HG02973 (cell line): ENCODE data around the gene PNMA3.
"Not testable (repeated sequence)": the region's sequence is repeated elsewhere in the genome, so short reads cannot be mapped to it uniquely, and the experiment has no call there.

Source experiments
- ATAC-seq: cut with Tn5 transposase; IDR thresholded peaks from one replicate; pipeline ENCODE4 v1.9.1; 2021; ENCODE audit warnings: moderate library complexity; ENCODE audit not compliant: unreplicated experiment

The PNMA3 gene

GRCh38 chrX:153073331-153073730 is 17.1 kb downstream of the PNMA3 start:
- not testable (repeated sequence) for ATAC-seq

- ATAC-seq = no peak
Measured at GRCh38 chrX:153074262-153074899, 18.1 kb downstream of the PNMA3 start.

- ATAC-seq = no peak
Measured at GRCh38 chrX:153074935-153075334, 18.7 kb downstream of the PNMA3 start.

GRCh38 chrX:153075366-153075765 is 19.1 kb downstream of the PNMA3 start:
- no peak for ATAC-seq

- ATAC-seq = not testable (repeated sequence)
Measured at GRCh38 chrX:153077437-153078135, 21.3 kb downstream of the PNMA3 start.

GRCh38 chrX:153083238-153083923 is 27.1 kb downstream of the PNMA3 start:
- not testable (repeated sequence) for ATAC-seq

- ATAC-seq = no peak
Measured at GRCh38 chrX:153102418-153102817, 46.1 kb downstream of the PNMA3 start.

- ATAC-seq = not testable (repeated sequence)
Measured at GRCh38 chrX:153104959-153105358, 48.7 kb downstream of the PNMA3 start.

- not testable (repeated sequence) for ATAC-seq
Measured at GRCh38 chrX:153106092-153106801, 50.0 kb downstream of the PNMA3 start.
